8988T (cell line): ENCODE results near the gene MBD3L1.

Experiments
- DNase-seq: peaks from one replicate; pipeline ENCODE4 v3.0.0; 2011

Gene MBD3L1

DNA sequence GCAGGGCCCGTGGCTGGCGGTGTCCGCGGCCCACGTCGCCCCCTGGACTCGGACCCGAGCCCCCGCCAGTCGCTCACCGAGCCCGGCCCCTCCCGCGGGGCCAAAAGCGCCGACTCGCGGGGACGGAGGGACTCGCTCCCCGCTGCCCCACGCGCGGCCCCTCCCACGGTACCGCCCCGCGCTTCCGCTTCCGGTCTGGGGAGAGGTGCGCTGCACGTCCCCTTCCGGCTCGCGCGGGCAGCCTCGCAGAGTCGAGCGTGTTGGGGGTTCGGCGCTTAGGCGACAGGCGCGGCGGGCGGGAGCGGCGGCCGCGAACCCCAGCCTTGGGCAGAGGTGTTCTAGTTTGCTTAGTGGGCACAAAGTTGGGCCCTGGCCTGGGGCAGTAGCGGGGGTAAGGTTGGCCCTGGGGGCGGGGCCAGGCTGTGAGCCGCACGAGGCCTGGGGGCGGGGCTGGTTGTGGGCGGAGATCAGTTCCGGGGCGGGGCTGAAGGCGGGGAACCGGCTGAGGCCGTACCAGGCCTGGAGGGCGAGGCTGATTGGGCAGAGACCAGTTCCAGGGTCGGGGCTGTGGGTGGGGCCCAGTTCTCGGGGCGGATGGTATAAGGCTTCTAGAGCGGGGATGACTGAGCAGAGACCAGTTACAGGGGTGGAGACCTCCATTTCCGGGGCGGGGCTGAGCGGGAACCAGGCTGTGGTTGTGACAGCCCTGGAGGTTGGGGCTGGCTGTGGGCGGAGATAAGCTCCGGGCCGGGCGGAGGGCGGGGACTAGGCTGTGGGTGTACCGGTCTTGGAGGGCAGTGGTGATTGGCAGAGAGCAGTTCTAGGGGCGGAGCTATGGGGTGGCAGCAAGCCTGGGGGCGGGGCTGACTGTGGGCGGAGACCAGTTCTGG lies at the start of gene MBD3L1, which contains the start of gene ZNF558:
Gene MBD3L1 (plus strand): TSS at position 246 of the 890 bp plus-strand sequence. CDS start 10,302 bp downstream, outside the sequence.
Gene ZNF558 (minus strand): TSS at position 173 of the 890 bp plus-strand sequence. CDS start 9,645 bp downstream, outside the sequence.
- peak; percentile 57 for DNase-seq

DNA sequence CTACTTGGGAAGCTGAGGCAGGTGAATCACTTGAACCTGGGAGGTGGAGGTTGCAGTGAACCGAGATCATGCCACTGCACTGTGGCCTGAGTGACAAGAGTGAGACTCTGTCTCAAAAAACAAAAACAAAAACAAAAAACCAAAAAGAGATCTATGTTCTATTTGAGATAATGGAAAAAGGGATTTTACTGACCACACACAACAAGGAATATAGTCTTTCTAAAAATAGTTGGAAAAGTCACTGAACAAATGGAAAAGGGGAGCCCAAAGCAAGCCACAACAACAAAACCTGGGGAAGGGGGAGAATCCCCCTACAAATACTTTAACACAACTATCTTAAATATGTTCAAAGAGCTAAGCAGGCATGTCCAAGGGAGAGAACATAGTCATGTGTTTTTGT lies 37.4 kb upstream of the MBD3L1 start:
- no peak for DNase-seq

DNA sequence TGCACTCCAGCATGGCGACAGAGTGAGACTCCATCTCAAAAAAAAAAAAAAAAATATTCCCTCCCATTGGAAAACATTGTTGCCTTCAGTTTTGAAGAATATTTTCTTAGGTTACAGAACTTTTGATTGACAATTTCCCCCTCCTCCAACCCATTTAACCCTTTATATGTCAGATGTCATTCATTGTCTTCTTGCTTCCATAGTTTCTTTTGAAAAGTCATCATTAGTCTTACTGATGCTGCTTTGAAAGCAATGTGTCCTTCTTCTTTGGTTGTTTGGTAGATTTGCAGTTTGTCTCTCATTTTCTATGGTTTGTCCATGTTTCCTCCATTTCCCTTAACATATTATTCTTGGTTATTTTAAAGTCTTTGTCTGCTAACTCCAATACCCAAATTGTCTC lies 25.5 kb upstream of the MBD3L1 start:
- DNase-seq: no peak

DNA sequence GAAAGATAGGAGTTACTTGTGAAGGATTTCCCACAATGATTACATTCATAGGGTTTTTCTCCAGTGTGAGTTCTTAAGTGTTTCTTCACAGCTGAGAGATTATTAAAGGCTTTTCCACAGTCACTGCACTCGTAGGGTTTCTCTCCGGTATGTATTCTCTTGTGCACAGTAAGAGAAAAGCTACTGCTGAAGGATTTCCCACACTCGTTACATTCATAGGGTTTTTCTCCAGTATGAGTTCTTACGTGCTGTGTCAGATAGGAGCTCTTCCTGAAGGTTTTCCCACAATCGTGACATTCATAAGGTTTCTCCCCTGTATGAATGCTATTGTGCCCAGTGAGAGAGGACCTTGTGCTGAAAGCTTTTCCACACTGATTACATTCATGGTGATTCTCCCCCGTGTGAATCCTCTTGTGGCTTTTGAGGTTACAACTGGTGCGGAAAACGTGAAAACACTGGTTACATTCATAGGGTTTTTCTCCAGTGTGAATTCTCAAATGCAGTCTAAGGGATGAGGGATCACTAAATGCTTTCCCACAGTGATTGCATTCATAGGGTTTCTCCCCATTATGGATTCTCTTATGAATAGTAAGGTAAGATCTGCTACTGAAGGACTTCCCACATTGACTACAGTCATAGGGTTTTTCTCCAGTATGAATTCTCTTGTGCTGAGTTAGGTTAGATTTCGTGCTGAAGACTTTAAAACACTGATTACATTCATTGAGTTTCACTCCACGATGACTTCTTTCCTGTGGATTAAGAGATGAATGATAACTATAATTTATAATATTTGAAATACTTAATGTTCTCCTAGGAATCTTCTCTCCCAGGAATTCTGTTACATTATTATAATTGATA lies 20.6 kb upstream of the MBD3L1 start:
- DNase-seq: no peak

DNA sequence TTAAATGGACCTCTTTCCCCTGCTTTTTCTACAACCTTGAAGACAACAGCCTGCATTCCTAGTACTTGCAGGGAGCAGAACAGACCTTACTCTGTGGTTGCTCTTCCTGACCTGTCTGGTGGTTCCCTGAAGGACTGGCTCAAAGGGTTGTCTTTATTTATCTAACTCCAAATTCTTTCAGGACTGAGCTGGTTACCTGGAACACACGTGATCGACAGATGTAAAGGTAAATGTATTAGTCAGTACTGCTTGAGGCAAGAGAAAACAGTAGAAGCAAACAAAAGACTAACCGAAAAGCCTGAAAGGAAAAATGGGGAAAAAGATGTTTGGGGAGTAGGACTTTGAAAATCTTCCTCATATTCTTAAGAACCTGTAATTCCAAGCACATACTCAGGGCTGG lies 18.0 kb upstream of the MBD3L1 start:
- DNase-seq: no peak

DNA sequence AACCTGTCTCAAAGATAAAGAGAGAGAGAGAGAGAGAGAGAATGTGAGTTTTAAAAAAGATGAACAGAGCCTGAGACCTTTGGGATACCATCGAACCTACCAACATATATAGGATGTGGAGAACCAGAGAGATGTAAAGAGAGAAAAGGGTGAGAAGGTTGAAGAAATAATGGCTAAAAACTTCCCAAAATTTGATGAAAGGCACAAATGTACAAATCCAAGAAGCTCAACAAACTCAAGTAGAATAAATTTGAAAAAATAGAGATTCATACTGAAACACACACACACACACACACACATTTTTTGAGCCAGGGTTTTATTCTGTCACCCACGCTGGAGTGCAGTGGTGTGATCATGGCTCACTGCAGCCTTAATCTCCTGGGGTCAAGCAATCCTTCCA lies 16.4 kb upstream of the MBD3L1 start:
- no peak for DNase-seq

DNA sequence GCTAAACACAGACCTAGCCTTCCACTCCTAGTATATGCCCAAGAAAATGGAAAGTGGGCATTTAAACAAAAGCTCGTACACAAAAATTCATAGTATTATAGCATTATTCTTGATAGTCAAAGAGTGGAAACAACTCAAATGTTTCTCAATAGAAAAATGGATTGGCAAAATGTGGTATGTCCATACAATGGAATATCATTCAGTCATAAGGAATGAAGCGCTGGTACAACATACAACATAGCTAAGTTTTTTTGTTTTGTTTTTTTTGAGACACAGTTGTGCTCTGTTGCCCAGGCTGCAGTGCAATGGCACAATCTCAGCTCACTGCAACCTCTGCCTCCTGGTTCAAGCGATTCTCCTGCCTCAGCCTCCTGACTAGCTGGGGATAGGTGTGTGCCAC lies 11.9 kb upstream of the MBD3L1 start:
- DNase-seq: no peak

DNA sequence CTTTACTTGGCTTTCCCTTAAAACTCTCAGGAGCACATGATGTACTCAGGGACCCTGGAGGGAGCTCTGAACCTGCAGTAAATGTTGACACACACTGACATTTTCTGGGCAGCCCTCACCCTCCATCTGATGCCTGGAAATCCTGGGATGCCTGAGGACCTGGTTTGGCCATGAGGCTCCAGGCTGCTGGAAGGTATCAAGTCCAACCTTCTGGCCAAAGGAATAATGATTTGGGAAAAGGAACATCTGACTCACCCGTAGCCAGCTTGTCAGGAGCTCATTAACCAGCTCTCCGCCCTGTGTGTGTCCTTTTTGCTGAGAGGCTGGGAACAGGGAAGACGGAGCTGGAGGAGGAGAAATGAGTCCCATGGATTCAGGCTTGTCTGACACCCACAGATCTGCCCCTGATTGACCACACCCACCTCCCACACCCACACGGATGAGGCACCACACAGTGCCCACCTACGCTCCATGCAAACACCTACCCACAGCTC lies 10.4 kb upstream of the MBD3L1 start:
- no peak for DNase-seq

DNA sequence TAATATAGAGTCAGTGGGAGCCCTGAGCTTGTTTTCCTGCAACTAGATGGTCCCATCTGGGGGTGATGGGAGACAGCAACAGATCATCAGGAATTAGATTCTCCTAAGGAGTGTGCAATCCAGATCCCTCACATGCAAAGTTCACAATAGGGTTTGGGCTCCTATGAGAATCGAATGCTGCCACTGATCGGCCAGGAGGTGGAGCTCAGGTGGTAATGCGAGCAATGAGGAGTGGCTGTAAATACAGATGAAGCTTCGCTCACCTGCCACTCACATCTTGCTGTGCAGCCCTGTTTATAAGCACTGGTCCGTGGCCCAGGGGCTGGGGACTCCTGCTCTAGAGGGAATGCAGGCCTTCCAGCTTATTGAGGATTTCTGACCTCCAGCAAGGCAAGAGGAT lies 5.8 kb upstream of the MBD3L1 start:
- no peak for DNase-seq

DNA sequence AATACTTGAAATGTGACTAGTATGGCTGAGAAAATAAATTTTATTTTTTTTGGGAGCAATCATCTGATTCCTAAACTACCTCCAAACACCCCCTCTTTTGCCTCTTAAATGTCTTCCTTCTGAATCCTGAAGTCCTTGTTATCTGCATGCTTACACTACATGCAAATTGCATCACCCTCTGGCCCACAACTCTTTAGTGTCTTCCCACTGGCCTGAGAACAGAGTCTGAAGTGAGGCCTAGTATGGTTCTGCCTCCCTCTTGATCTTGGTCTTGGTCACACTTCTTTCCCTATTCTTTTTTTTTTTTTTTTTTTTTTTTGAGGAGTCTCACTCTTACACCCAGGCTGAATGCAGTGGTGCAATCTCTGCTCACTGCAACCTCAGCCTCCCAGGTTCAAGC lies 4.9 kb upstream of the MBD3L1 start:
- no peak for DNase-seq

DNA sequence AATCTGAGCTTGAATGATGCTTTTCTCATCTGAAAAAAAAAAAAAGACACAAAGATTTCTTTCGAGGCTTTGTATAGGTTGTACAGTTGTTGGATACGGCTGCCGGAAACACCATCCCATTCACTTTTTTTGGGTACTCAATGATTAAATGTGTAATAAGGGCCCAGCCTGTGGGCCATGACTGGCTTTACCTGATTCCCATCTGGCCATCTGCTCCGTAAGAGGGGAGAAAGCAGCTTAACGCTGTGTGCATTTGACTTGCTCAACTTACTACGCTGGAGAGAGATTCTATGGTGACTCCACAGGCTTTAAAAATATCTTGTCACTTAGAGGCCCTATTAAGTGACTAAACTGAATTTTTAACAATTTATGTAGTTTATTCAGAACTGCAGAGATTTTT lies 804 bp upstream of the MBD3L1 start:
- no peak for DNase-seq

DNA sequence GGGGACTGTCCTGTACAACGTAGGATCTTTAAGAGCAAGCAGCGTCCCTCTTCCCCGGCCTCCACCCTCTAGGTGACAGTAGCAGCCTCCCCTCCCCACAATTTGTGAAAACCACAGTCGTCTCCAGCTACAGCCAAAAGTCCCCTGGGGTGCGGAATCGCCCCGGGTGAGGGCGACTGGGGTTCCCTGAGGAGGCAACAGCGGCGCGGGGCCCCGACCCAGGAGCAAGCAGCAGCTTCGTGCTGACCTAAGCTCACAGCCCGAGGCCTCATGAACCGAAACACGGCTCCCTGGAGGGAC lies 395 bp upstream of the MBD3L1 start:
- peak; percentile 18 for DNase-seq

DNA sequence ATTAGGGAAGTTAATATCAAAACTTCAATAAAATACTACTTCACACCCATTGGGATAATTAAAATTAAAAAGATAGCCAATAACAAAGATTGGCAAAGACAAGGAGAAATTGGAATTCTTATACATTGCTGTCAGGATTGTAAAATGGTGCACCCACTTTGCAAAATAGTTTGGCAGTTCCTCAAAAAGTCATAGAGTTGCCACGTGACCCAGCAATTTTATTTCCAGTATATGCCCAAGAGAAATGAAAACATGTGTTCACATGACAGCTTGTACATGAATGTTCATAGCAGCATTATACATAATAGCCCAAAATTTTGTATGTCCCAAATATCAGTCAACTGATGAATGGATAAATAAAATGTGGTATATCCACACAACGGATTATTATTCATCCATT lies 3.3 kb downstream of the MBD3L1 start:
- no peak for DNase-seq

DNA sequence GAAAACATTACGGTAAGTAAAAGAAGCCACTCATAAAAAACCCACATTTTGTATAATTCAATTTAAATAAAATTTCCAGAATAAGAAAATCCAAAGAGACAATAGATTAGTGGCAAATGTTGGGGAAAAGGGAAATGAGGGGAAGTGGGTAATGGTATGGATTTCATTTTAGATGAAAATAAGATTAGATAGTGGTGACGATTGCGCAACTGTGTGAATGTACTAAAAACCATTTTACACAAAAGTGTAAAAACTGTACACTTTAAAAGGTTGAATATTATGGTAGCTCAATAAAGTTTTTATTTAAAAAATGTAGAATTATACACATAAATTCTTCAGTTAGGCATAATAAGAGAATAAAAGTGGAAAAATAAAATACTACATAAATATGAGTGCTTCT lies 3.7 kb downstream of the MBD3L1 start:
- no peak for DNase-seq

DNA sequence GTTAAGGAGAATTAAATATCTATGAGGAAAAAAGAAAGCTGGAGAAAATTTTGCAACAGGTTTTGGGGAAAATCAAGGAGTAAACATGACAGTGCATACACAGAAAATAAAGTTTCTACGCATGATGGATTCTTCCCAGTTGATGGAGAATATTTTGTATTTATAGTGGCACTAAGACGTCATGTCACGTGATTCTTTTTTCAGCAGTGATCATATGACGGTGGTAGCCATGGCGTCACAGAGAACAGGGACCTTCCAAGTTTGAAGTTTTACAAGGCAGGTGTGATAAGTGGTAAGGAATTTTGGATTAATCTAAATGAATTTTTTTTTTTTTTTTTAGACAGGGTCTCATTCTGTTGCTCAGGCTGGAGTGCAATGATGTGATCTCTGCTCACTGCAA lies 8.5 kb downstream of the MBD3L1 start:
- no peak for DNase-seq

DNA sequence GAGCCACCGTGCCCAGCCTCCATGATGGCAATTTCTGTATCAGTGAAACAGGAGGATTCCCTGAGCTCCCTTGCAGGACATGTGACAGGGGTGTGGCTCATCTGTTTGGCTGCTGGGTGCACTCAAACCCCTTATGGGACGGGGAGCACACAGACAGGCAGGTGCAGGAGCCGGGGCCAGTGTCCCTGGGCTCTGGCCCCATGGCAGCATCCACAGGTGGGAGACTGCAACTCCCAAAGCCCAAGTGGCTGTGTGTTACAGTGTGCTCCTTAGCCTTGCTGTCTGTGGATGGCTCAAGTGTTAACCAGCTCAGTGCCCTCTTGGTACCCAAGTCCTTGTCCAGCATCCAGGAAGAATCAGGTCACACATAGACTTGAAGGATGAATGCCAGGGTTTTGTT lies 14.6 kb downstream of the MBD3L1 start:
- DNase-seq: no peak

DNA sequence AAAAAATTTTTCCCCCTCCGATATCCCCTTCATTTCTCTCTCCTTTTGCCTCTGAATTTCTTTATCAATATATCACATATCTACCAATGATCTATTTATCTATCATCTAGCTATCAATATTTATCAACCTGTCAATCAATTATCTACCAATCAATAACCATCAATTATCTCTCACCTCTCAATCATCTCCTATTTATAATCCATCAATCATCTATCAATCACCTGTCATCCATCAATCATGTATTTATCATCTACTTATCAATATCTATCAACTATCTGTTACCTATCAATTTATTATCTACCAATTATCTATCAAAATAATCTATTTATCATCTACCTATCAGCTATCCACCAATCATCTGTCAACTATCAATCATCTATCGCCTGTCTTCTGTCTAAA lies 17.1 kb downstream of the MBD3L1 start:
- no peak for DNase-seq

DNA sequence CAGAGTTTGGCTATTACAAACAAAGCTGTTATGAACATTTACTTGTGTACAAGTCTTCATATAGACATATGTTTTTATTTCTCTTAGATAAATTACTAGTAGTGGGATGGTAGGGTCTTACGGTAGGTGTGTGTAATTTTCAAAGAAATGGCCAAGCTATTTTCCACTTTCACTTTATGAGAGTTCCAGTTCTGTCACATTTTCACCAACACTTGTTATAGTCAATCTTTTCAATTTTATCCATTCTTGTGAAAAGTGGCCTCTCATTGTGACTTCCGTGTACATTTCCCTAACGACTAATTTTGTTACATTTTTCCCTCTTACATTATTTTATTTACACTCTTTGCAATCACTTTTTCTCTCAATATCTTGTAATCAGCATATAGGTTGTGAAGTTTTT lies 18.3 kb downstream of the MBD3L1 start:
- no peak for DNase-seq

DNA sequence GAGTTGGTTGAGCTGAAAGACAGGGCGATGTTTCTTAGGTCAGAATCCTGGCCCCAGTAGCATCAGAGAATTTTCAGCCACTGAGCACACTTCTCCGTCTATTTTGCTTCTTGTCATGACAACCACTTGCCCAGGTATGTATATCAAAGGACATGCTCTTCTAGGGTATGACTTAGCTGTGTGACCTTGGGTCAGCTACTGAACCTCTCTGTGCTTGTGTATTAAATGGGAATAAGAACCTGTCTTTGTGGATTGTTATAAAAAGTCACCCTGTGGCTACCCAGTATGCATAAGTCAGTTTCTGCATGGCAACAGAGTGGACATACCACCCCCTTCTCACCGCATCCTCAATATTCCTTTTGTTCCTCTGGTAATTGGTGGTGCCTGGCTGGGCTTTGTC lies 26.1 kb downstream of the MBD3L1 start:
- DNase-seq: no peak

DNA sequence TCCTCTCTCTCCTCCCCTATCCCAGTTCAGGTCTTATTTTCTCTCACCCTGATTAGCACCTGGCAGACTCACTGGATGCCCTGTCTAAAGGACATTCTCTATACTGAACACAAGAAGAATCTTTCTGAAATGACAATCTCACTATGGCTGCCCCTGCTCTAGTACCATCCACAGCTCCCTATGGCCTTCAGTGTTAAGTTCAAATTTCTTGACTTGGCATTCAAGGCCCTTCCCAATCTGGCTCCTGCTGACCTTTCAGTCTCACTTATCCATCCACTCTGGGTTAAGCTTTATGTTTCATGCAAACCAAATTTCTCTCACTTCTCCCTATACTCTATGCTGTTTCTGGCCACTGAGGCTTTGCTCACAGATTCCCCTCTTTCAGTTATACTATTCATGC lies 34.2 kb downstream of the MBD3L1 start:
- no peak for DNase-seq

DNA sequence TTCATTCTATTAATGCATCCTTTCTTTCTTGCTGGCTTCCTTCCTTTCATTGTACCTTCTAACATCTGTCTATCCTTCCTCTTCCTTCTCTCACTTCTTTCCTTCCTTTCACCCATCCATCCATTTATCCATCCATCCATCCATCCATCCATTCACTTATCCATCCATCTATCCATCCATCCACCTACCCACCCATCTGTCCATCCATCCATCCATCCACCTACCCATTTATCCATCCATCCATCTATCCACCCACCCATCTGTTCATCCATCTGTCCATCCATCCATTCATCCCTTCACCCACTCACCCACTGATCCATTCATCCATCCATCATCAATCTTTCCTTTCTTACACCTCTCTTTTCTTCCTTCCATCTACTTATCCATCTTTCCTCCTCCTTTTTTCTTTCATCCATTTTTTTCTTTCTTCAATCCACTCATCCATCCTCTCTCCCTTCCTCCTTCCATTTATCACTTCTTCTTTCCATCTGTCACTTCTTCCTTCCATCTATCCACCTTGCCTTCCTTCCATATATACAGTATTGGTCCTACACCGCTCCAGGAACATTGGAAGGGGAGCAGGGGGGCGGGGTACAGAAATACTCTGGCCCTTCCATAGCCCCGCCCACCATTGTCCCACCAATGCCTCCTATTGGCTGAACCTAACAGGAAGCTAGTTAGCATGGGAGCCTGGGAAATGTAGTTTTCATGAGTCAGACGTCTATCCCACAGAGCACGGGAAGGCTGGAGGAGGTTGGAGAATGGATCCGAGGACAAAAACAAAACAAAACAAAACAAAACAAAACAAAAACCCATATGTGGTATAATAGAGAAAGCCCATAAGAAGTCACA lies 45.9 kb downstream of the MBD3L1 start:
- DNase-seq: no peak

DNA sequence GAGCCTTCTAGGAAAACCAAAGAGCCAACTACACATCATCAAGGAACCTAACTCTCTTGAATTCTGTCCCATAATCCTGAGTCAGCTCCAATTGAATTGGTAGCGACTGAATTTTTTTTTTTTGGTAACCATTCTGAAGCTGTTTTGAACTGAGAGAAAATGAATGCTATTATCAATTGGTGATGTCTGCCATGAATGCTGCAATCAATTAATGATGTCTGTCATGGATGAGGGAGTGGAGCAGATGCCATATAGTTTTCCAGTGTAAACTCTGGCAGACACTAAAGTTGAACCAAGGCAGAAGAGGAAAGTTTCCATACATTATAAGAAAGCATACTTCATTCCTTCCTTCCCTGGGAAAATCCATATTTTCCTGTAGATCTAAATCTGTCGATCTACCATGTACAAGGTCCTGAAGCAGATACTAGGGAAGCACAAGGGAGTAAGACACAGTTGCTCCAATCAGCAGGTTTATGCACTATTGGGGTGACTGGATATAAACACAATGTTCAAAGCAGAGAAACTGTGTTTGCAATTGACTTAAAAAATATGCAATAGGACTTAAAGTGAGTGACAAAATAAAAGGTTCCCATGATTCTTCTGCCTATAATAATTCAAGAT lies 48.8 kb downstream of the MBD3L1 start:
- DNase-seq: no peak

DNA sequence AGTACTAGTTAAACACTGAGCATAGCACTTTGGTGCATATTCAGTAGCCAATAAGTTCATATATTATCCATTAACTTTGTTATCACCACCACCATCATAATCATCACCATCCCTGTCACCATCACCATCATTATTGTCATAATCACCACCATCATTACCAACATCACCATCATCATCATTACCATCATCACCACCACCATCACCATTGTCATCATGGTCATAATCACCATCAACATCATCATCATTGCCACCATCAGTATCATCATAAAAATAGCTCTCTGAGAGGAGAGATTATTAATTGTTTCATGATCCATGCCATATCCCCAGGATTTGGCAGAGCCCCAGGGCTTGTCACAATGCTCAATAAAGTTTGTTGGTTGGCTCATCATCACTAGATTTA lies 49.3 kb downstream of the MBD3L1 start:
- DNase-seq: no peak
